GM10847 (cell line): ENCODE data around the gene VNN1.

ENCODE experiments used
- POLR2A ChIP-seq: IDR thresholded peaks from 2 replicates; pipeline ENCODE4 v1.6.1; 2011; ENCODE audit not compliant: insufficient read length; ENCODE audit errors: extremely low read depth

The VNN1 gene

DNA sequence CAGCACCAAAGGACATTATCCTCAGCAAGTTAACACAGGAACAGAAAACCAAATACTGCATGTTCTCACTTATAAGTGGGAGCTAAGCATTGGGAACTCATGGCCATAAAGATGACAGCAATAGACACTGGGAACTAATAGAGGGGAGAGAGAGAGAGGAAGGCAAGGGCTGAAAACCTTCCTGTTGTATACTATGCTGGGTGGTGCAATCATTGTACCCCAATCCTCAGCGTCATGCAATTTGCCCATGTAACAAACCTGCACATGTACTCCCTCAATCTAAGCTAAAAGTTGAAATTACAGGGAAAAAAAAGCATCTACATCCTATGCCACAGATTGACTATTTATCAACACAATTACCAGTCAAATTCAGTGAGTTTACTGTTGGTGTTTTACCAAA is 20.0 kb upstream of the VNN1 start:
- TF ChIP-seq POLR2A, result no peak

DNA sequence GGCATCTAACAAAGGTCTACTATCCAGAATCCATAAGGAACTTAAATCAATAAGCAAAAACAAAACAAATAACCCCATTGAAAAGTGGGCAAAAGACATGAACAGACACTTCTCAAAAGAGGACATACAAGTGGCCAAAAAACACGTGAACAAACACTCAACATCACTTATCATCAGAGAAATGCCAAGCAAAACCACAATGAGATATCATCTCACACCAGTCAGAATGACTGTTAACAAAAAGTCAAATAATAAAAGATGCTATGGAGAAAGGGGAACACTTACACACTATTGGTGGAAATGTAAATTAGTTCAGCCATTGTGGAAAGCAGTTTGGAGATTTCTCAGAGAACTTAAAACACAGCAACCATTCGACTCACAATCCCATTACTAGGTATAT is 19.4 kb upstream of the VNN1 start:
- TF ChIP-seq POLR2A, result no peak

DNA sequence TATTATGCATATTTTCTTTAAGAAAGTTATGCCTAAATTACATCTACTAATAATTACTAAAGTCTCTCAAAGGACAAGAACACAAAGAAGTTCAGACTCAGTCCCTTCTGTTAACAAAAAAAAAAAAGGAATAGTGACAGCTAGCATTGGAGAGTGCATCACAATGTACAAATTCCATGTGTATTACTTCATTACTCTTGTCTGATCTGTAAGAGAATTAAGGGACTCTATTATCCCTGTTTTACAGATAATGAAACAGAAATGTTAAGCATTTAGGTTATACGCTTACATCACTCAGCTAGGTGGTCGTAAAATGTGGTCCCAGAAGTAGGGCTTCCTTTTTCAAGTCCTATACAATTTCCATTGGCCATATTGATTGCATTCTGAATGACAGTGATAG is 17.2 kb upstream of the VNN1 start:
- TF ChIP-seq POLR2A, result no peak

DNA sequence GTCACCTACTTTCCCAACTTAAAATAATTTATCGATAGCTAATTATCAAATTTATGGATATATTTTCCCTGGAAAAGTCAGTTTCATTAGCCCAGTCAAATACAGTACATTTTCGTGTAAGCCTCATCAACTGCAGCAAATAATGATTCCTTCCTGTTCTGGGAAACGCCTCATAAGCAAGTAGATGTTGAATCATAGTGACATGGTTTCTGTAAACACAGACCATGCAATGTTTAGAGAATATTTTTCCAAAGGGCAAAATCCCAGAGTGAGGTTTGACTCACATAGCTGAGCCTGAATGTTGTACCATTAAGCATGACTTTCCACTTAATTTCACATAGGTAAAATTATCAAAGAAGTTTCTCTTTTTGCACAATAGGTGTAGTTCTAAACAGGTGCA is 16.7 kb upstream of the VNN1 start:
- TF ChIP-seq POLR2A, result no peak

DNA sequence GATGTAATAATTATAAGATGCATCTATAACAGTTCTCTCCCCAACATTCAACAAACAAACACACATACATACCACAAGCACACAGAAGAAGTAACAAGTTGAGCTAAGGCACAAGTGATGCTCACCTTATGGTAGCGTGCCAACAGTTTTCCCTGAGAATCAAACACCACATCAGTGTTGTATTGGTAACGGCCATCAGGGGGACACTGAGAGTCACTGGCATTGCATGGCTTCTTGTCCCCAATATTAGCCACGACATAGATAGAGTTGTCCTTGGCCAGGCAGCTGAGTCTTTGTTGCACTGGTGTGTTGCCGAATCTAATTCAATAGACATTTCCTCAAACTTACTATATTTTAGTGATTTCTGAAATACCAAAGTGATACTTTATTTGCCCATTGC is 14.8 kb upstream of the VNN1 start:
- no peak for TF ChIP-seq POLR2A

DNA sequence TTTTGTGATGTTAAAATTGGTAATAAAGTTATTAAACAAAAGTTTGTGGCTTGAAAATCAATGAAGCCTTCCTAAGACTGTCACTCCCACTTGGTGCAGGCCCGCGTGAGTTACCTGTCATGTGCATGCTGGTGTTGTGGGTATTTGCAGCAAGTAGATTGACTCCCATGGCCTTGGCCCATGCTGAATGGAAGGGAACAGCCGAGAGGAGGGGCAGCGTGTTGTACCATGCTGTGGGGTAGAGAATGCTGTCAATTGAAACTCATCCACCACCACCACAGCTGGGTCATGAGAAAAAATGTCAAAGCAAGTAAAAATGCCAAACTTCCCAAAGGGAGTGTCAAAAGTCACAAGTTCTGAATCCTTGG is 12.7 kb upstream of the VNN1 start:
- TF ChIP-seq POLR2A, result no peak

DNA sequence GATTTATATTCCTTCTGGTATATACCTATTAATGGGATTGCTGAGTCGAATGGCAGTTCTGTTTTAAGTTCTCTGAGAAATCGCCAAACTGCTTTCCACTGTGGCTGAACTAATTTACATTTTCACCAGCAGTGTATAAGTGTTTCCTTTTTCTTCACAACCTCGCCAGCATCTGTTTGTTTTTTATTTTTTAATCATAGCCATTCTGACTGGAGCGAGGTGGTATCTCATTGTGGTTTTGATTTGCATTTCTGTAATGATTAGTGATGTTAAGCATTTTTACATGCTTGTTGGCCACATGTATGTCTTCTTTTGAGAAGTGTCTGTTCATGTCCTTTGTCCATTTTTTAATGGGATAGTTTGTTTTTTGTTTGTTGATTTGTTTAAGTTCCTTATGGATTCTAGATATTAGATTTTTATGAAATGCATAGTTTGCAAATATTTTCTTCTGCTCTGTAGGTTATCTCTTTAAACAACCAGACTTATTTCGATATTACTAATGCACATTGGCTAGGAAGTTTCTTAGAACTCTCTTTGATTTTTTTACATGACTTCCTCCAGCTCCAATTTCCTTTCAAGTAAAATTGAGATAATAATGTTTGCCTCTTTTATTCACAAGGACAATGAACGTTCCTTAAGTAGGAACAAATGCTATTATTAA is 12.2 kb upstream of the VNN1 start:
- TF ChIP-seq POLR2A, result no peak

DNA sequence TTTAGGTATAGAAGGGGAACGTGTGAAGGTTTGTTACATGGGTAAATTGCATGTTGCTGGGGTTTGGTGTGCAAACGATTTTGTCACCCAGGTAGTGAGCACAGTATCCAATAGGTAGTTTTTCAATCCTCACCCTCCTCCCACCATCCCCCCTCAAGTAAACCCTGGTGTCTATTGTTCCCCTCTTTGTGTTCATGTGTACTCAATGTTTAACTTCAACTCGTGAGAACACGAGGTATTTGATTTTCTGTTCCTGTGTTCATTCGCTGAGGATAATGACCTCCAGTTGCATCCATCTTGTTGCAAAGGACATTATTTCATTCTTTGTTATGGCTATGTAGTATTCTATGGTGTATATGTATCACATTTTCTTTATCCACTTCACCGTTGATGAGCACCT is 11.6 kb upstream of the VNN1 start:
- no peak for TF ChIP-seq POLR2A

DNA sequence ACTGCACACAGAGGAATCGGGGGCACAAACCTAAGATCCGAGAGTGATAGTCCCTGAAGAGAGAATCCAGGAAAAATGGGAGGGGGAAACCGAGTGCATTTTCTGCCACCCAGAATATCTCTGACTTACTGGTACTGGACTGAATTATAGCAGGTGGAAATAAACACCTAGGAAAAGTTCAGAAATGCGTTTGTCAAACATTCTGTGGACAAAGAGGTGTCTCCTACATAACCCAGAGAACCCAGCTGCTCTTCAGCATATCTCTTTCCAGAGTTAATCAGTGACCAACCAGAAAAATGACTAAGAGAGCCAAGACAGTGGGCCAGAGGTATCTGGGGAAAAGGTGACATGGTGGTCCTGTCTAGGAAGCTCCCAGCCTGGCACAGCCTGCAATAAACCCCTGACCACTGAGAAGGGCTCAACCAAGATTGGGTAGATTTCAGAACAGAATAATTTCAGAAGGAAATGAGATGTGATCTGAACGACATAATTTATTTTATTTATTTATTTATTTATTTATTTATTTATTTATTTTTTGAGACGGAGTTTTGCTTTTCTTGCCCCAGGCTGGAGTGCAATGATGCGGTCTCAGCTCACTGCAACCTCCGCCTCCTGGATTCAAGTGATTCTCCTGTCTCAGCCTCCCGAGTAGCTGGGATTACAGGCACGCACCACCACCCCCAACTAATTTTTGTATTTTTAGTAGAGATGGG is 6.0 kb upstream of the VNN1 start:
- no peak for TF ChIP-seq POLR2A

DNA sequence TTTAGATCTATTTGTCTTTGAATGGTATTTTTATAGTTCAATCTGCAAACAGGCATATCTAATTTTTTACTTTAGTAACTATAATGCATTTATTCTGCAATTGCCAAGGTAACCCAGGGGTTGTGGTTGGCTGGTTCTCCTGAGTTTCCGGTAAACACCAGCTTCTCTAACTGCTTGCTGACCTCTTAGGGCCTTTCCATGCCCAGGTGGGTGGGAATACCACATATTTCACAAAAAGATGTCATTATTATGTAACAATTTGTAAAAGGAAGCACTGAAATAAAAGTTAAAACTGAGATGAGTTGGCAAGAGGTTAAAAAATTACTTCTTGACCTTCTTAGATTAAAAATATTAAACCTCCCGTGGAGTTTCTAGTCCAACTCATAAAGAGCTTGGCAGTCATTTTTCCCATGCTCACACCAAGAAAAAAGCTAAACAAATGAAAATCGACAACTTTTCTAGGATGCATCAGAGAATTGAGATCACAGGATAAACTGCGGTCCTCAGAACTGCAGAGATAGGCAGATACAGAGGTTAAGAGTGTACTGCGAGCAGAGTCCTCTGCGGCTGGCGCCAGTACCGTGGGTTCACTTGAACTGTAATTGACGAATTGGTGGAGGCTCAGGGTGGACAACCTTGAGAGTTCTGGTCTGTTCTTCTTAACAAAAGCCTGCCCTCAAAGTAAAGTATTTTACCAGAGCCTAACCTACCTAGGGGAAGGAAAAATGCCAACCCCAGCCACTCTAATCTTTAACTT is 2.2 kb upstream of the VNN1 start:
- TF ChIP-seq POLR2A, result no peak

DNA sequence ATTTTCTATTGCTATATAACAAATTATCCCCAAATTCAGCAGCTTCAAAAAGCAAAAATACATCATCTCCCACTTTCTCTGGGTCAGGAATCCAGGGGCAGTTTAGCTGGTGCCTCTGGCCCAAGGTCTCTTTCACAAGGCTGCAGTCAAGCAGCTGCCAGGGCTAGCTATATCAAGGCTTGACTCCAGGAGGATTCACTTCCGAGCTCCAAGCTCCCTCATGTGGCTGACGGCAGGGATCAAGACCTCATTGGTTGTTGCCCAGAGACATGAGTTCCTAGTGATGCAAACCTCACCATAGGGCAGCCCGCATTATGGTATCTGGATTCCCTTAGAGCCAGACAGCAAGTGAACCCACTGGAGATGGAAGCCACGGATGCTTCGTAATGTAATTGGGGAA is 1.3 kb upstream of the VNN1 start:
- no peak for TF ChIP-seq POLR2A

DNA sequence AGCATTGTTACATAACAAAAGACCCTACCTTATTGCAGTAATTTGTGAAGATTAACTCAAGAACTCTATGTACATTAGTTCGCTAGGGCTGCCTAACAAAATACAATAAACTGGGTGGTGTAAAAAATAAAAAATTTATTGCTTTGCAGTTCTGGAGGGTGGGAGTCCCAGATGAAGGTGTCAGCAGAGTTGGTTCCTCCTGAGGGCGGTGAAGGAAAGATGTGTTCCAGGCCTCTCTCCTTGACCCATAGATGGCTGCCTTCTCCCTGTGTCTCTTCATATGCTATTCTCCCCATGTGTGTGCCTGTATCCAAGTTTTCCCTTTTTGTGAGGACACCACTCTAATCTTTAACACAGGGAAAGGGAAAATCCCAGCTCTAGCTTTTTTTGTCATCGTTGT is 305 bp upstream of the VNN1 start:
- no peak for TF ChIP-seq POLR2A

DNA sequence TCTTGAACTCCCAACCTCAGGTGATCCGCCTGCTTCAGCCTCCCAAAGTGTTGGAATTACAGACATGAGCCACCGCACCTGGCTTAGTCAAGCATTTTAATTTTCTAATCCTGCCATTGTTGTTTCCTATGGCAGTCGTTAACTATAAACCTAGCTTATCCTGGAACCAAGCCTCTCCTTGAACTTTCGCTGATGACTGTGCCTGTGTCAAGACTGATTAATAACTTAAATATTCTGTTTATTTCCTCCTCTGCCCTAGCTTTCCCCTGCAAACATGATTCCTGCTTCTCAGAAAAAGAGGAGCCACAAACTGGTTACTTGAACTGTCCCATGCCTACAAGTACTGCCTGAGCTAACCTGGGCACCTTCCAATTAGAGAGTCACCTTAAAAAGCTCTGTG is 1.5 kb downstream of the VNN1 start:
- no peak for TF ChIP-seq POLR2A

DNA sequence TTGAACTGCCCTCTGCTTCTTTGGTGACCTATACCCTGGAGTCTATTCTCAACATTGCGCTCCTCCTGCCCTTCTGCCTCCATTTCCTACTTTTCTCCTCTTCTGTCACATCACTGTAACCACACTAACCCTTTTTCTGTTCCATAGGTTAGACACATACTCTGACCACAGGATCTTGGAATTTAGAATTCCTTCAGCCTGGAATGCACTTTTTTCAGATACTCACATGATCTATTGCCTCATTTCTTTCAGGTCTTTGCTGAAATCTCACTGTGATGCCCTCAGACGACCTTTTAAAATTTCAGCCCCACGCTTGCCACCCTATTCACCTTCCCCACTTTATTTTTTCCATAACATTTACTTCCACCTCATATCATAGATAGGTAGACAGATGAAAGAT is 5.1 kb downstream of the VNN1 start:
- no peak for TF ChIP-seq POLR2A

DNA sequence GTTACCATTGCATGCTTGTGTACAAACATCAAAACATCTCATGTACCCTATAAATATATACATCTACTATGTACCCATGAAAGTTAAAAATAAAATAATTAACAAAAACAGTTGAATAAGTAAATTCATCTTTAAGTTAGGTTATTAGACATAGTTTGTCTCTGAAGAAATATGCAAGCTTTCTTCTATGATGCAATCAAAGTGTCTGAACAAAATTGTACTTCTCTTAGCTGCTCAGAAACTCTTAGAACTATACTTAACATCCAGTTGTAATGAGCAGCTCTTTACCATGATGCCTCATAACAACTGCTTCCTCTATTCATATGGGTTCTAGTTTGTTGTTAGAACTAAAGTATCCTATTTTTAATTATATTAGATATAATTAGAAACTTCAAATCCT is 5.9 kb downstream of the VNN1 start:
- no peak for TF ChIP-seq POLR2A

DNA sequence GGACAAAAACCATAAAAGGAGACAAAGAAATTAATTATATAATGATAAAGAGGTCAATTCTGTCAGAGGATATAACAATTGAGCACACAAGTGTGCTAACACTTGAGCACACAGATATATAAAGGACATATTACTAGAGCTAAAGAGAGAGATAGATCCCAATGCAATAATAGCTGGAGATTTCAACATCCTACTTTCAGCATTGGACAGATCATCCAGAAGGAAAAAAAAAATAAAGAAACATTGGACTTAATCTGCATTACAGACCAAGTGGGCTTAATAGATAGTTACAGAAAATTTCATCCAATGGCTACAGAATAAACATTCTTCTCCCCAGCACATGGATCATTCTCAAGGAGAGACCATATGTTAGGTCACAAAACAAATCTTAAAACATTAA is 9.9 kb downstream of the VNN1 start:
- no peak for TF ChIP-seq POLR2A
